Endothelial cell of hepatic sinusoid (primary cell): ENCODE data around the gene ZNF202.

ENCODE experiments used
- in situ Hi-C: cut with HindIII; loops from 2 replicates; pipeline ENCODE4 v1.10.0; 2017; ENCODE audit warnings: low sequenced_read_pairs

The ZNF202 gene

DNA sequence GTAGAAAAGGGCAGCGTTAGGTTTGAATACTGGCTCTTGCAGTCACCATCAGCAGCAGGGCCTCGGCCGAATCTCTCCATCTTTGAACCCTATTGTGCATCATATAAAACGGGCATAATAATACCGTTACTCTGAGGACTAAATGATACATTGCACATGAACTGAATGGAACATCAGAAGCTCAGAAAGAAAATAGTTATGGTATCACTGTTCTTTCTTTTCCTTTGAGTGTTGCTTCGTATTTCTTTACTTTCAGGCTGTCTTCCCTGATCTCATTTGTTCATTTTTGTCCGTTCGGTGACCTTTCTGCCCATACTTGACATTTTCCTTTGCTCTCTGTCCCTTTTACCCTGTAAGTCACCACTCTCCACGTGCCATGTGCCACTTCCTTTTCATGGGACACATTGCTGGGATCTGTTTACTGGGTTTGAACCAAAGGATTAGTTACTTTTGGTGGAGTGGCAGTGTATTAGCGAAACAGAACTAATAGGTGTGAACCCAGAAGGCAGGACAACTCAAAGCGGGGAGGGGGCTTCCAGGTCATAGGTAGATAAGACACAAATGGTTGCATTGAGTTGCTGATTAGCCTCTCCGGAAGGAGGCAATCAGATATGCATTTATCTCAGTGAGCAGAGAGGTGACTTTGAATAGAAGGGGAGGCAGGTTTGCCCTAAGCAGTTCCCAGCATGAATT is 717 bp upstream of the ZNF202 start:
- in situ Hi-C loops: no loop called here

GRCh38 chr11:123740787-123741158 is 687 bp downstream of the ZNF202 start:
- in situ Hi-C loops: no loop called here

DNA sequence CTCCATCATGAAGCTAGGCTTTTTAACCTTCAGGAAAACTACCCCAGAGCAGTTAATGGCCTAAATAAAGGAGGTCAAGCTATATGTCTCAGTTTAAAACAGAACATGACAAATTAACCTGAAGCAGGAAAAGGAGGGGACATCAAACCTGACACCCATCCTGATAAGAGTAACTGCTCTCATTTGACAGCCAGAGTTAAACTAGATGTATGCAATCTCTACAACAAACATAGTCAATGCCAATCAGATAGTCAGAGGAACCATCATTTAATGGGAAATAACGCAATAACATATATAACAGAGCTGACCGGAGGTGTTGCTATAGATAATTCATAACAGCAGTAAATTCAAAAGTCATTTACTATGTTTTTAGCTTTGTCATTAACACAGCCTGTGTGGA is 3.1 kb downstream of the ZNF202 start:
- in situ Hi-C loops: no loop called here

DNA sequence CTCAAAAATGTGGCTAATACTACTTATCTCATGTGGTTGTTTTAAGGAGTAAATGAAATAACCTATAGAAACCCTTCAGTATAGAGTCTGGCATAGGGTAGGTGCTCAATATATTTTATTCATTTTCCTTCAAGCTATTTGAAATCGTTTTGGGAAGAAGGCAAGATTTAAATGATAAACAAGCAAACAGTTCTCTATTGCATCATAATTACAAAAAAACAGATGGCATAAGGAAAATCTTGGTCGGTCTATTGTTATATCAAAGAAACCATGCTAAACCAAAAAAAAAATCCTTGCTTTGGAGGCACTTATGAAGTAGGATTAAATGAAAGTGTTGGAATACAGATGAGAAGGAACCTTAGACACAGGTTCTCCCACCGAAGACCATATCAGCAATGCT is 4.7 kb downstream of the ZNF202 start:
- in situ Hi-C loops: no loop called here

DNA sequence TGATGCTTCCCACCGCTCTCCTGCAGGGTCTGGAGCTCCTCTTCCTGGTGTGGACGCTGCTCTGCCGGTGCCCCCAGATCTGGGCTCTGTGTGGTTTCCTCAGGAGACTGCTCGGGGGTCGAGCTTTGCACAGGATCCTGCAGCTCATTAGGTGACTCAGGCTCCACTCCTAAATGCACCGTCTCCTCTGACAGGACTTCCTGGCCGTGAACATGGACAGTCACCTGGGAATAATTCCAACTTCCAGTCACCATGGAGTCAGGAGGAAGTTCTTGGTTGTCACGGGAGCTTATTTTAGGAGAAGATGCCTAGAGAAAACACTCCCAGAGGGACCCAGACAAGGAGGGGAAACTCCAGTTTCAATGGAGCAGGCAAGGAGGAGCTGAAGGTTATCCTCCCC is 11.9 kb downstream of the ZNF202 start:
- in situ Hi-C loops: no loop called here

- in situ Hi-C loops: no loop called here
These were observed 15.3 kb downstream of the ZNF202 start for GRCh38 chr11:123725995-123726655.

GRCh38 chr11:123719452-123719851 is 22.0 kb downstream of the ZNF202 start:
- in situ Hi-C loops: no loop called here

DNA sequence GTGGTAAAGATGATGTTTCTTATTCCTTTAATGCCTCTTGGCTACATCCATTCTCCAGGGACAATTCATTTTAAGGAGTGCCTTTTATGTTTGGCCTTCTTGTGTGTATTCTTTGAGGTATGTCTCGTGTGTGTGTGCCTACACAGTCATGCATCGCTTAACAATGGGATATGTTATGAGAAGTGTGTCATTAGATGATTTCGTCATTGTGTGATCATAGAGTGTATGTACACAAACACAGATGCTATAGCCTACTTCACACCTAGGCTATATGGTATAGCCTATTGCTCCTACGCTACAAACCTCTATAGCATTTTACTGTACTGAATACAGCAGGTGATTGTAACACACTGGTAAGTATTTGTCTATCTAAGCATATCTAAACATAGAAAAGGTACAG is 23.0 kb downstream of the ZNF202 start:
- in situ Hi-C loops: no loop called here

GRCh38 chr11:123718063-123718462 is 23.4 kb downstream of the ZNF202 start:
- in situ Hi-C loops: no loop called here

DNA sequence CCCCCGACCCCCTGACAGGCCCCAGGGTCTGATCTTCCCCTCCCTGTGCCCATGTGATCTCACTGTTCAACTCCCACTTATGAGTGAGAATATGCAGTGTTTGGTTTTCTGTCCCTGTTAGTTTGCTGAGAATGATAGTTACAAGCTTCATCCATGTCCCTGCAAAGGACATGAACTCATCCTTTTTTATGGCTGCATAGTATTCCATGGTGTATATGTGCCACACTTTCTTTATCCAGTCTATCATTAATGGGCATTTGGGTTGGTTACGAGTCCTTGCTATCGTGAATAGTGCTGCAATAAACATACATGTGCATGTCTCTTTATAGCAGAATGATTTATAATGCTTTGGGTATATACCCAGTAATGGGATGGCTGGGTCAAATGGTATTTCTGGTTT is 28.8 kb downstream of the ZNF202 start:
- in situ Hi-C loops: loop anchor here (5.0 kb wide), 1 partner anchor 80 kb away; no protein-coding TSS in a partner anchor

- in situ Hi-C loops: no loop called here
These were observed 33.8 kb downstream of the ZNF202 start for GRCh38 chr11:123707606-123708205.

GRCh38 chr11:123707206-123707605 is 34.3 kb downstream of the ZNF202 start:
- in situ Hi-C loops: no loop called here

DNA sequence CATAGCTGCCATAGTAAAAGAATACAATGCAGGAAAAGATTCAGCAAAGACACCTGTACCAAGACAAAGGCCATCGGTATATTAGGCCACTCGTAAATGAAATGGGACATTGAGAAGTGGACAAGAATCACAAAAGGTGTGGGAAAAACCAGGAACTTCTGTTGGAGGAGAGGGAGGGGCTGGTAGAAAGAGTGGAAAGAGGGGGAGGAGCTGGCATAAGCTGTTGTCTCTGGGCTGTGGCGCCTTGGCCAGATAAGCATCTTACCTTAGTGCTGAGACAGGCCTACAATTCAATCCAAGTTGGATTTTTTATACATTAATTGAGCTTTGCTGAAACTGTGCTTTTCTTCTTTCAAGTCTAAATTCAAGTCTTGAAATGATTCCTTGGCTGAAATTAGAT is 37.1 kb downstream of the ZNF202 start:
- in situ Hi-C loops: no loop called here

GRCh38 chr11:123702696-123703095 is 38.8 kb downstream of the ZNF202 start:
- in situ Hi-C loops: no loop called here

- in situ Hi-C loops: no loop called here
These were observed 39.3 kb downstream of the ZNF202 start for GRCh38 chr11:123702139-123702538.

- in situ Hi-C loops: no loop called here
These were observed 40.7 kb downstream of the ZNF202 start for GRCh38 chr11:123700772-123701171.

DNA sequence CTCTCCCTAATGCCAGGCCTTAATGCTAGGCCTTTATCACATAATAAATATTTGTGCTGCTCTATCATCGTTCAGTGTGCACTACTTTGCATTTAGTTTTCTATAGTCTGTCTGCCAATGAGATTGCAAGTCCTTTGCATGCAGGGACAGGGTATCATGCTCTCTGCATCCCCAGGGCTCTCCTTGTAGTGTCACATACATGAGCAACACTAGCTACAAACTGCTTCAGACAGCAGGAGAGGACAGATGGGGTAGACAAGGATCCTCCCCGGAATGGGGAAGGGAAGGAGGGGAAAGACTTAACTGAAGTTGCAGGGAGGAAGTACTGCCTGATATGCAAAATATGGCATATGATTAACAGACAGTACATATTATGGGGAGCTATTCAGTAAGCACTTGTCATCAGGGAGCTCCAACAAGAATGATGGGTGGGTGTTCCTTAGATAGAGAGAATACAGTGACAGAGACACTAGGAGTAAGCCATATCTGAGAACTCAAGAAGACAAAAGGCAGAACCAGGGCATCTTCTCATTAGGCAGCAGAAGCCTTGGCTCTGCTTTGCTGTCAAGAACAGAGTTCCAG is 42.8 kb downstream of the ZNF202 start:
- in situ Hi-C loops: no loop called here

DNA sequence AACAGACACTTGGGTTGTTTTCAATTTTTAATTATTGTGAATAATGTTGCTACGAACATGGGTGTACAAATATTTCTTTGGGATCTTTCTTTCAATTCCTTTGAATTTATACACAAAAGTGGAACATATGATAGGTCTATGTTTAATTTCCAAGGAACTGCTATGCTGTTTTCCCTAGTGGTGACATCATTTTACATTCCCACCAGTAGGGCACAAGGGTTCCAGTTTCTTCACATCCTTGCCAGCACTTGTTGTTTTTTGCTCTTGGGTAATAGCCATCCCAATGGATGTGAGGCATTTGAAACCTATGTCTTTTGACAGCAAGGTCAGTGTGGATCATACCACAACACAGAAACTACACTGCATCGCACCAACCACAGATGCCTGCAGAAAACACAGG is 45.3 kb downstream of the ZNF202 start:
- in situ Hi-C loops: no loop called here

GRCh38 chr11:123695231-123695630 is 46.2 kb downstream of the ZNF202 start:
- in situ Hi-C loops: no loop called here

DNA sequence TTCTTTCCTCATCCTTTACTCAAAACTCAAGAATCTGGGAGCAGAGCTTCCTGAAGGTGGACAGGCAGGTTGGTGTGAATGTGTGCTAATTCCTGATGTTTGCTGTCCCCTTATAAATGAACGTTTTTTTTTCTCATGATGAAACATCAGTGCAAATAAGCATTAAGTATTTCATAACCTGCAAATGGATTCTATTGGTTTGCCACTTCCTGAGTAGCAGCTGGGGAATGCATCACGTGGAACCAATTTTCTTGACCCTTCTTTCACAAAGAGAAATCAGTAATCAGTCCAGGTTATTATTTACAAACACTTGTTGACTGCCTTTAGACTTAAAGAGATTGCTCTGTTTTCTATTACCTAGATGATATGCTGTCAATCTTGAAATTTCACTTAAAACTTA is 46.9 kb downstream of the ZNF202 start:
- in situ Hi-C loops: loop anchor here (5.0 kb wide), 1 partner anchor 37 kb away; no protein-coding TSS in a partner anchor

- in situ Hi-C loops: loop anchor here (5.0 kb wide), 1 partner anchor 36 kb away; no protein-coding TSS in a partner anchor
These were observed 48.5 kb downstream of the ZNF202 start for GRCh38 chr11:123692961-123693360.

DNA sequence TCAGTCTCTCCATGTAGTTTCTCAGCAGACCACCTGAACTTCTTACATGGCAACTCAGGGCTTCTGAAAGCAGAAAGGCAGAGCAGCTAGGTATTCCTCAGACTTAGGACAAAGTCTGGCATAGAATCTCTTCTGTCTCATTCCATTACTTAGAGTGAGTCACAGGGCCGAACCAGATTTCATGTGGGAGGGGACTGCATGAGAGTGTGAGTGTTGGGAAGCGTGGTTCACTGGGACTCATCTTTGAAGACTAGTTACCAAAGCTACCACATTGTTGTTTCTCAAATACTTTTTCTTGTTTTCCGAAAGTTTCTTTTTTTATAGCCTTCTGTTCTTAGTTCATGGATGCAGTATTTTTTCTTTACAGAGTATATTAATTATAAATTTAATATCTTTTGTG is 51.0 kb downstream of the ZNF202 start:
- in situ Hi-C loops: loop anchor here (5.0 kb wide), 1 partner anchor 33 kb away; no protein-coding TSS in a partner anchor
